Sciatic nerve (tissue), 2 donors: Measurements from ENCODE around the gene YAE1. TPM values are rescaled to one million over a fixed set of nuclear protein-coding genes. Genes with fewer than 3 reads are reported as not detected.

Experiments
- ATAC-seq: fragments of 200-7000 bp; cut with Tn5 transposase; one replicate; pipeline ENCODE4 v1.9.1; 2020; ENCODE audit warnings: mild to moderate bottlenecking, moderate library complexity
- DNase-seq: peaks from one replicate; pipeline ENCODE4 v3.0.0-alpha.2; 2020; ENCODE audit warnings: low spot score
- intact Hi-C: fragments of 100-400 bp; cut with DNase I; formaldehyde crosslinking; loops from one replicate; pipeline ENCODE4 v1.14.2; 2022
- total RNA-seq: library from RNA; stranded (reverse); fragmentation: NEBNext Ultra II Directional; extraction: Animal tissue kit (Norgen Biotek cat#: 25700); gene quantifications from one replicate; pipeline ENCODE4 v1.2.1, GENCODE V29; 2021
- donor health status: DM: no; HTN: no; CAD: no.
- donor health status: DM: no; HTN: no; CAD: no.

Gene YAE1
- total RNA-seq, 1 donor from 2014 or later, result 23.1 TPM

GRCh38 chr7:39550411-39550810, 15.8 kb upstream of the YAE1 start:
- DNase-seq (no peak), ATAC-seq (no peak)
- intact Hi-C loops, result no loop called here

DNA sequence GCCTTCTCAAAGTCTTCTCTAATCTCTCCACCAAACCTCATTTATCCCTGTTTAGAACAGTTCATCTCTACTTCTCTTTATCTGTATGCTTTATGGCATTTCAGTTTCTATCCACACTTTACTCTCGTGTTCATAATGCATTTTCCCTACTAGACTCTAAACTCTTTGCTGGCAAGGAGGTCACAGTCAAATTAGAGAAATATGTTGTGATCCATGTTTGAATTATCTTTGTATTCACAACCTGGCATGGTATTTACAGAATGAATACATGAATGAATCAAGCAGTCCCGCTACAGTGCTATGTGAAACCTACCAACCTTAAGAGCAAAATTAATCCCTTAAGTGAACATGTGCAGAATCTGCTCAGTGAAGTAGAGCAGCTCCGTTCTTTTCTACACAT, 12.8 kb upstream of the YAE1 start:
- ATAC-seq, result no peak

DNA sequence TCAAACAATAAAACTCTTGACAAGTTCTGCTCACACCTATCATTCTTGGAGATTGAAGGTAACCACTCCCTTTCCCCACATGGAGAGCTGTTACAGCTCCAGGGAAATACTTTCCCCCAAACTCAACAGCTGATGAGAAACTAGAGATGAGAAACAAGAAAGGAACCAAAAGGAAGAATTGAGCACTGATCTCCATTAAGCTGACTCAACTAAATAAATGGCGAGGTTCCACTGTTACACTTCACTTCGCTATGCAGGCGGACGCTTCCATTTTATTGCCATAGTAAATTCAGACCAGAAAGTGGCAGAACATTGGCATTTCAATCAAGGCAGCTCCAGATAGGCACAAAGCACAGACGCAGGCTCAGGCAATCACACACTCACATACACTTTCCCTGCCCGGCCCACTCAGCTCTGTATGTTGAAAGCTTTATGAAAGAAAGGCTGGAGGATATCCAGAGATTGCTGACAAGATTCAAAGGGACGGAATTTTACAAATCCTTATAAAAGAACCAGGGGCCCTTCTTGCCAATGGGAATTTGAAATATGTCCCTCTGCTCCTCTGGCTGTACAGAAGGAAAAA, 11.5 kb upstream of the YAE1 start:
- DNase-seq (no peak), ATAC-seq (no peak)
- intact Hi-C loops, result no loop called here

More for the DNA sequence above, 12.8 kb upstream of the YAE1 start:
- no peak for DNase-seq
- intact Hi-C loops, result no loop called here

DNA sequence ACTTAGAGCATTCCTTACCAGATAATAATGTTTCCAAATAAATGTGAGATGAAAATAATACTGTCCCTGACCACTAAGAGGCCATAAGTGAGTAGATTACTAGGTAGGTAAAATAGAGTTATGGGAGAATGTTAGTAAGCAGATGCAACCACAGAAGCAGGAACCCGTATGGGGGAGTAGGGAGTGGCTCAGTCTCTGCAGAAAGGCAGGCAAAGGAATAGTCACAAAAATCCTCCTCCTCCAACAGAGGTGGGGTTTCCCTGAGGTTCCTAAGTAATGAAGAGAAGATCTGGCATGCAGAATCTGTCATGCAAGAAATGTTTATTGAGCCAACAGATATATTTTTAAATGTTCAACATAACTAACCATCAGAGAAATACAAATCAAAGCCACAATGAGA, 9.0 kb upstream of the YAE1 start:
- ATAC-seq (no peak), DNase-seq (no peak)
- intact Hi-C loops, result no loop called here

DNA sequence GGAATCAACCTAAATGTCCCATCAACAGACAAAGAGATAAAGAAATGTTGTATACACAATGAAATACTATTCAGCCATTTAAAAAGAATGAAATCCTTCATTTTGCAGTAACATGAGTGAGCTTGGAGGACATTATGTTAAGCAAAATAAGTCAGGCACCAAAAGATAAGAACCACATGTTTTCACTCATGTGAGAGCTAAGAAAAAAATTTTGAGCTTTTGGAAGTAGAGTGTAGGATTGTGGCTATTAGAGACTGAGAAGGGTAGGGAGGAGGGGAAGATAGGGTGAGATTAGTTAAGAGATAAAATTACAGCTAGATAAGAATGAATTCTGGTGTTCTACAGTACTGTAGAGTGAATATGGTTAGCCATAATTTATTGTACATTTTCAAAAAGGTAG, 8.3 kb upstream of the YAE1 start:
- intact Hi-C loops, result no loop called here
- no peak for DNase-seq
- no peak for ATAC-seq

DNA sequence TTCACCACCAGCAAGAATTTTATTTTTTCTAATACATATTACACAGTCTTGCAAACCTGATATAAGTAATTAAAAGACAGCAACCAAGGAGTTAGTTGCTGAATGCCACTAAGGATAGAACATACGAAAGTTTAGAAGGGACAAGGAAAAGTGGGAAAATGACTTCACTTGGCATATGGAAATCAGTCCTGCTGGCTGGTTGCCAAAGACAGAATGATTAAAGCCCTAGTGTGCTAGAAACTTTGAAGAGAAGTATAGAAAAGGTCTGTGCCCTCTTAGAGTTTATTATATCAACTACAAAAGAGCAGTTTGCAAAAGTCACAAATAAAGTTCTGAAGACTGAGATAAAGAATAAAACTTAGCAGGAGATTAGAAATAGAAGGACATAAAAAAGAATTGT, 5.8 kb upstream of the YAE1 start:
- intact Hi-C loops, result no loop called here
- ATAC-seq, result no peak
- DNase-seq, result no peak

DNA sequence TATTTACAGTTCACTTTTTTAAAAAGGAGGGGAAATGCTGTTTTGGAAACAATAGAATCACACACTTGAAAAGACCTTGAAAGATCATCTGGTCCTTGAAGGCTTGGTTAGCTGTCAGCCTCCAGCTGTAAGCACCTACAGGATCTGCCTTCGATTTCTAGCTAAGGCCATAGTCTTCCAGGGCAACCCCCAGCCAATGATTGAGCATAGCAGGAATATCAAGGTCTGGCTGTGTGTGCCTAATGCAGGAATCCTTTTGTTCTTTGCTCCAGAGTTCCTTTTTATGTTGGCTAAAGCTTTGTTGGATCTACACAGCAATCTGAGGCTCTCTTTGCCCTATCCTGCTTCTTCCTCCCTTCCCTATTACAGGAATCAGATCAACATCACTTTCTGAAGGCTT, 5.2 kb upstream of the YAE1 start:
- intact Hi-C loops, result no loop called here
- DNase-seq, result no peak
- ATAC-seq, result no peak

DNA sequence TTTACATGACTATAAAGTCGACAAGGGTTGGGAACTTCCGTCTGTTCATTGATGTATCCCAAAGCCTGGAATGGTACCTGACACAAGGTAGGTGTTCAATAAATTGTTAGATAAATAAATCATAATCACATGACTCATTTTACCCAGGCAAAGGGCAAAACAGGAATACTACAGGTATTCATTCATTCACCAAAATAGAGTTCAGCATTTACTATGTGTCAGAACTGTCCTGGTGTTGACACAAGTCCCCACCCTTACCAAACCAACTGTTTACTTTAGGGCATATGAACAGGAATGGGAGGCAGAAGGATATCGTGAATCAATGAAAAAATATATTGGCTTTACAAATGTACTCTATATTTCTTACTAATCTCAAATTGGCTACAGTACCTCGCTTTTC, 666 bp upstream of the YAE1 start:
- intact Hi-C loops, result no loop called here
- no peak for ATAC-seq
- DNase-seq, result no peak

DNA sequence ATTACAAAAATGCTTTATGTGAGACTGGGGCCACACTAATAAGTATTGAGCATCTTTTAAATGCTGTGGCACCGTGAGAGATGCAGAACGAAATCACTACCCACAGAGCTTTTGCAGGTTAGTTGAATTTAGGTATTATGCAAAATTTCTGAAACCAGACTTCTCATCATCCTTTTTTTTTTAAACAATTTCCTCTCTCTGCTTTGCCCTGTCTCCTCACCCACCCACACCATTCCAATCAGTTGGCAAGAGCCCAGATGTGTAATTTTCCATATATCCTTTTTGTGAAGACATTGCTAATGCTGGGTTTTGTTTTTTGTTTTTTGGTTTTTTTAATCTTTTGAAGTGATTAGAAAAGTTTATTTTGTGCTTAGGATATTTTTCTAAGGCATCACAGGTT, 1.1 kb downstream of the YAE1 start:
- DNase-seq, result no peak
- no peak for ATAC-seq

GRCh38 chr7:39574673-39575349, 8.6 kb downstream of the YAE1 start:
- ATAC-seq (no peak), DNase-seq (no peak)
- intact Hi-C loops, result no loop called here

More for the DNA sequence above, 1.1 kb downstream of the YAE1 start:
- intact Hi-C loops, result no loop called here

GRCh38 chr7:39577229-39577874, 11.1 kb downstream of the YAE1 start:
- DNase-seq (no peak), ATAC-seq (no peak)
- intact Hi-C loops, result no loop called here

DNA sequence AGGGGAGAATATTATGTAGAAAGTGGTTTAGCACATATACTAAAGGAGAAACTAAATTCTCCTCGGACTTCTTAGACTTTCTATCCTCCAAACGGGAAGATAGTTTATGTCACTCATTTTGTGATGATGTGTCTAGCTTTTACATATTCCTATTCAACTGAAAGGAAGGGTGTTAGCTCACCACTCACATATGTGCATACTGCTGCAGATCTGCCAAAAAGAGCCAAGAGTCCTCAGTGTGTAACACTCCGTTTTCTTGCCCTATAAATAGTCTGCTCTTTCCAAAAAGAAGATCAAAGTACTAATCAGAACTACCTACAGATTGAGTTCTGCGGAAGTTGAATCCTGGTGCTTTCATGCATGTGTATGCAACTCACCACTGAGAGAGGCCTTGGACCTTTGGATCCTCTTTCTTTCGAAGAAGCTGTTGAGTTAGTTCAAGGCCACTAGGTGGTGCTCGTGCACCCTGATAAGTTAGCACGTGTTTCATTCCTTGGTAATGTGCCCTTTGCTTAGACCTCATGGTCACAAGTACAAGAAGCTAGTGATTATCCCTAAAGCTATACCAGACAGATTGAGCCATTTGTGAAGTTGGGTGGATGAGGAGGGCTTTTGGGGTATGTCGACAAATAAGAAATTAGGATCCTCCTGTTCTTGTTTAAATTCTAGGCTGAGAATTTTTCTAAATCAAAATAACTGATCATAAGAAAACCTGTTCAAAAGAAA, 14.1 kb downstream of the YAE1 start:
- DNase-seq (peak; percentile 85), ATAC-seq (peak; percentile 94)
- intact Hi-C loops, result loop anchor here (10.0 kb wide), 1 partner anchor 164 kb away; no protein-coding TSS in a partner anchor

- ATAC-seq (no peak), DNase-seq (no peak)
- intact Hi-C loops, result loop anchor here (10.0 kb wide), 1 partner anchor 162 kb away; no protein-coding TSS in a partner anchor
These were observed 16.3 kb downstream of the YAE1 start for GRCh38 chr7:39582536-39582935.

GRCh38 chr7:39583539-39583938, 17.3 kb downstream of the YAE1 start:
- DNase-seq (no peak), ATAC-seq (no peak)
- intact Hi-C loops, result loop anchor here (10.0 kb wide), 1 partner anchor 161 kb away; no protein-coding TSS in a partner anchor

DNA sequence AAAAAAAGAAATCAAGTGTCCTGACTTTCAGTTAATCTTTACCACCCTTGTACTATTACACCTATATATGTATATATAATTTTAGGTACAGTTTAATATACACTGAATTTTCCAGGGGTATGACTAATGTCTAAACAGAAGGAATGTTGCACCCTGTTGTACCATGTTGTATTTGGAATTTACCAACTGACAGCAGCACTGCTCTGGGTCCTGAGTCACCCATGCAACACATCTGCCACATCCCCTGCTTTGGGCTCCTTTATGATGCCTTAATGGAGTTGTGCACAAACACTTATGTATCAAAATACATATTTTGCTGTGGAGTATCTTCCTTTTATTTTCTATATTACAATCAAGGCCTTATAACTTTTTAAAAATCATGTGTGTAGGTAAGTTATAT, 21.2 kb downstream of the YAE1 start:
- intact Hi-C loops, result loop anchor here (10.0 kb wide), 1 partner anchor 157 kb away; no protein-coding TSS in a partner anchor
- no peak for DNase-seq
- ATAC-seq, result no peak

GRCh38 chr7:39588416-39588815, 22.2 kb downstream of the YAE1 start:
- intact Hi-C loops, result loop anchor here (10.0 kb wide), 1 partner anchor 156 kb away; no protein-coding TSS in a partner anchor
- DNase-seq, result no peak
- ATAC-seq, result no peak

DNA sequence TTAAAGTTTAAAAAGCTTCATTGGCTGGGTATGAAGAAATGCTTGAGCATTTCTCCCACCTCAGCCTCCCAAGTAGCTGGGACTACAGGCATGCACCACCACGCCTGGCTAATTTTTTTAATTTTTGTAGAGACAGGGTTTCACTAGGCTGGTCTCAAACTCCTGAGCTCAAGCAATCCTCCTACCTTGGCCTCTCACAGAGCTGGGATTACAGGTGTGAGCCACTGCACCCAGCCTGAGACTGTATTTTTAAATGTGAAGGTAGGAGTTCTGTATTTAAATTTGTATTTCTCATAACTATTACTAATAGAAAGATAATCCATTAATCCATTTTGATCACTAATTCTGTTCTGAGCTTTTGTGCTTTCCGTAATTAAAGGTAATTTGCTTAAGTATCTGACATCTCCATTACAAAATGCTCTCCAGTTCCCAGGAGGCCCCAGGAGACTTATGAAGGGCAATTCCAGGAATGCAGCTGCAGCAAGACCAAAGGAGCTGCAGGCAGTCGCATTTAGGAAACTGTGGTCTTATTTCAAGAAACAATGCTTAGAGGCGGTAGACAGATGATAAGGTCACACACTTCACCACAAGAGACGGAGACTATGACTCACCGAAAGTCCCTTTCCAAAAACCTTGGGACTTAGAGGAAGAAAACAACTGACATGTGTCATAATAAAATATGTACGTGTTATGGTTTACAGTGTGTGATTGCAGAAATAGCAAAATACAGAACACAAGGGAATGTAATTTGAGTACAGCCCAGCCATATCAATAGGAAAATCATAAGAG, 23.3 kb downstream of the YAE1 start:
- ATAC-seq, result peak; percentile 41
- DNase-seq, result no peak
- intact Hi-C loops, result loop anchor here (10.0 kb wide), 1 partner anchor 155 kb away; no protein-coding TSS in a partner anchor

GRCh38 chr7:39592586-39592985, 26.4 kb downstream of the YAE1 start:
- intact Hi-C loops, result no loop called here
- ATAC-seq (no peak), DNase-seq (no peak)
